Gastrocnemius medialis (tissue), 4 donors: ENCODE data around the gene MGAT5.

ENCODE experiments used
- CTCF ChIP-seq, 5 experiments: fragments of 450-650 bp in 3 of 5; fragments of 200-600 bp in 2 of 5; sonication (generic) in 2 of 5; IDR thresholded peaks in 4 of 5; conservative IDR thresholded peaks in 1 of 5; 1 replicate in 4 of 5; 2 replicates in 1 of 5; pipeline ENCODE4 v1.5.1; 2016 to 2019; ENCODE audit warnings: antibody characterized with exemption in 5 of 5, mild to moderate bottlenecking in 3 of 5, moderate library complexity in 3 of 5
- POLR2A ChIP-seq, 2 donors: fragments of 450-650 bp; IDR thresholded peaks; one replicate each; pipeline ENCODE4 v1.6.1; 2017; ENCODE audit warnings: antibody characterized with exemption in 2 of 2, mild to moderate bottlenecking in 2 of 2, moderate library complexity in 2 of 2

- TF ChIP-seq POLR2A (IDR thresholded peaks at IDR 0.05) (no peak), CTCF (IDR thresholded peaks at IDR 0.05 in 4 of 5, conservative IDR thresholded peaks at IDR 0.05 in 1 of 5) (no peak)
Observed at GRCh38 chr2:134399096-134399495, 145.2 kb downstream of the MGAT5 start.
